OCI-LY7 (cell line): Measurements from ENCODE around the gene KIAA1755.

ENCODE experiments used
- EZH2phosphoT487 ChIP-seq: fragments of 200-600 bp; sonication (generic); IDR thresholded peaks from 2 replicates; pipeline ENCODE4 v1.6.1; 2018; ENCODE audit warnings: low read depth, borderline replicate concordance, mild to moderate bottlenecking, mixed run types, antibody characterized with exemption, low read length, moderate library complexity, mixed read lengths
- TF ChIP-seq, protein P1 (sequence below): fragments of 200-600 bp; sonication (generic); conservative IDR thresholded peaks from 2 replicates; pipeline ENCODE4 v1.5.1; 2014; ENCODE audit warnings: mild to moderate bottlenecking, antibody characterized with exemption, low read length, moderate library complexity, mixed read lengths

DNA sequence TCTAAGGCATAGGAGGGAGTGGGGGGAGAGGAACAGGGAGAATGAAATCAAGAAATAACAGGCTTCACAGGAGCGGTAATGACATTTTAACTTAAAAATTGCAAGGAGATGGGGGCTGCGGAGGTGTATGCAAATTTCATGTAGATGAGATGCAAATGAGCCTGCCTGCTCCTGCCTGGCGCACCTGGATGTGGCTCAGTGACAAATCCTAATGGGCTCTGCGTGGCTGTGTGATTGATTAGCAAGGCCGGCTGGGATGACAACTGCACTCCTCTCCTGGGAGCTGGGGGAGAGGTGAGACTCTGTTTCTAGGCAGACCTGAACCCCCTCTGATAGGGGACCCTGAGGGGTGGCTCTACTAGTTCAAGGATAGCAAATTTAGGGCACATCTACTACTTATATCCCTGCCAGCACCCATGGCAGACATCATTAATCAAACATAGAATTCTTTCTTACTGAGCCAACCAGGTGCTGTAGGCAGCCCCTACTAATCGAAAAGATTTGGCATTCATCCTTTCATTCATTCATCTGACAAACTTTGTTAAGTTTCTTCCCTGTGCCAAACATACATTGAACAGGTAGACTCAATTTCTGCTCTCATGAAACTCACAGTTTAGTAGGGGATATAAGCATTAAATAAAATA is 57.1 kb downstream of the KIAA1755 start:
- TF ChIP-seq, protein P1, sequence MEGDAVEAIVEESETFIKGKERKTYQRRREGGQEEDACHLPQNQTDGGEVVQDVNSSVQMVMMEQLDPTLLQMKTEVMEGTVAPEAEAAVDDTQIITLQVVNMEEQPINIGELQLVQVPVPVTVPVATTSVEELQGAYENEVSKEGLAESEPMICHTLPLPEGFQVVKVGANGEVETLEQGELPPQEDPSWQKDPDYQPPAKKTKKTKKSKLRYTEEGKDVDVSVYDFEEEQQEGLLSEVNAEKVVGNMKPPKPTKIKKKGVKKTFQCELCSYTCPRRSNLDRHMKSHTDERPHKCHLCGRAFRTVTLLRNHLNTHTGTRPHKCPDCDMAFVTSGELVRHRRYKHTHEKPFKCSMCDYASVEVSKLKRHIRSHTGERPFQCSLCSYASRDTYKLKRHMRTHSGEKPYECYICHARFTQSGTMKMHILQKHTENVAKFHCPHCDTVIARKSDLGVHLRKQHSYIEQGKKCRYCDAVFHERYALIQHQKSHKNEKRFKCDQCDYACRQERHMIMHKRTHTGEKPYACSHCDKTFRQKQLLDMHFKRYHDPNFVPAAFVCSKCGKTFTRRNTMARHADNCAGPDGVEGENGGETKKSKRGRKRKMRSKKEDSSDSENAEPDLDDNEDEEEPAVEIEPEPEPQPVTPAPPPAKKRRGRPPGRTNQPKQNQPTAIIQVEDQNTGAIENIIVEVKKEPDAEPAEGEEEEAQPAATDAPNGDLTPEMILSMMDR, result no peak
- TF ChIP-seq EZH2phosphoT487, result no peak
